Natural killer cell (primary cell): ENCODE results near the gene GTF3C2. TPM values are rescaled to one million over a fixed set of nuclear protein-coding genes. Genes with fewer than 3 reads are reported as not detected.

ENCODE experiments used
- ATAC-seq, 3 donors: fragments of 150-1000 bp in 2 of 3; fragments of 200-7000 bp in 1 of 3; cut with Tn5 transposase; 1 replicate in 1 of 3; 2 replicates in 2 of 3; pipeline ENCODE4 v1.10.0; 2021; ENCODE audit warnings: mild to moderate bottlenecking in 2 of 3, moderate library complexity in 2 of 3
- DNase-seq, 2 donors: peaks; one replicate each; pipeline versions ENCODE4 v3.0.0 to v3.0.0-alpha.2; 2013 to 2021; ENCODE audit warnings: mixed read lengths in 1 of 2
- H3K27ac ChIP-seq: one replicate; pipeline ENCODE4 v1.5.1; 2013; ENCODE audit warnings: mild to moderate bottlenecking, low read length
- H3K27me3 ChIP-seq: one replicate; pipeline ENCODE4 v1.6.1; 2013; ENCODE audit warnings: low read length; ENCODE audit not compliant: control insufficient read depth, insufficient read depth
- H3K36me3 ChIP-seq: one replicate; pipeline ENCODE4 v1.6.1; 2013; ENCODE audit warnings: low read length; ENCODE audit not compliant: control insufficient read depth, insufficient read depth
- H3K4me1 ChIP-seq: one replicate; pipeline ENCODE4 v1.6.1; 2013; ENCODE audit warnings: low read length; ENCODE audit not compliant: control insufficient read depth, insufficient read depth
- H3K4me3 ChIP-seq: one replicate; pipeline ENCODE4 v1.5.1; 2013; ENCODE audit warnings: low read length
- H3K9me3 ChIP-seq: one replicate; pipeline ENCODE4 v1.6.1; 2013; ENCODE audit warnings: low read length; ENCODE audit not compliant: control insufficient read depth, insufficient read depth
- H3K27ac Mint-ChIP-seq, 2 donors: one replicate each; pipeline ENCODE4 v1.8.0; 2022; ENCODE audit warnings: mild to moderate bottlenecking in 2 of 2, mixed read lengths in 2 of 2, moderate library complexity in 1 of 2
- H3K27me3 Mint-ChIP-seq, 2 donors: one replicate each; pipeline ENCODE4 v1.8.0; 2022; ENCODE audit warnings: low read depth in 2 of 2, mixed read lengths in 2 of 2
- H3K36me3 Mint-ChIP-seq: one replicate; pipeline ENCODE4 v1.8.0; 2022; ENCODE audit warnings: mixed read lengths
- H3K4me1 Mint-ChIP-seq, 2 donors: one replicate each; pipeline ENCODE4 v1.8.0; 2022; ENCODE audit warnings: mixed read lengths in 2 of 2
- H3K4me3 Mint-ChIP-seq: one replicate; pipeline ENCODE4 v1.8.0; 2022; ENCODE audit warnings: mild to moderate bottlenecking, moderate library complexity, mixed read lengths
- H3K9me3 Mint-ChIP-seq, 2 donors: one replicate each; pipeline ENCODE4 v1.8.0; 2022; ENCODE audit warnings: mixed read lengths in 2 of 2
- WGBS: methylation state at CpG from one replicate; pipeline ENCODE4 v1.1.7; 2013; ENCODE audit warnings: missing lambda C conversion rate; ENCODE audit not compliant: insufficient coverage; 5-methylcytosine and 5-hydroxymethylcytosine counted together
- intact Hi-C: fragments of 100-400 bp; cut with micrococcal nuclease; formaldehyde crosslinking; loops from one replicate; pipeline ENCODE4 v1.14.2; 2022
- total RNA-seq, 4 donors: library from RNA; stranded (reverse); fragments of 120-200 nt in 1 of 4; gene quantifications; one replicate each; pipeline versions ENCODE4 v1.2.3 to v1.2.4, GENCODE V29; 2013 to 2022
- TF ChIP-seq, protein P1 (sequence below): fragments of 200-600 bp; IDR thresholded peaks from one replicate; pipeline ENCODE4 v1.8.0; 2022; ENCODE audit warnings: antibody characterized with exemption

Gene GTF3C2
- total RNA-seq, 3 donors from 2014 or later (not counting 1 experiment from before 2014, with no cell fraction given): 56.1 to 68.7 (median 59.7) TPM

GRCh38 chr2:27314709-27315108 lies 41.9 kb downstream of the GTF3C2 start:
- 98% methylated on average over 9 of the region's 9 CpGs for WGBS
- Mint-ChIP-seq H3K4me1 (peaks cover 0 to 5% of the 10 kb centered on the region in 2 donors), H3K36me3 (no peaks in the 10 kb centered on the region), H3K9me3 (no peaks in the 10 kb centered on the region), H3K27ac (no peak overlapping the region), H3K27me3 (no peaks in the 10 kb centered on the region), H3K4me3 (no peak overlapping the region)
- TF ChIP-seq, protein P1, sequence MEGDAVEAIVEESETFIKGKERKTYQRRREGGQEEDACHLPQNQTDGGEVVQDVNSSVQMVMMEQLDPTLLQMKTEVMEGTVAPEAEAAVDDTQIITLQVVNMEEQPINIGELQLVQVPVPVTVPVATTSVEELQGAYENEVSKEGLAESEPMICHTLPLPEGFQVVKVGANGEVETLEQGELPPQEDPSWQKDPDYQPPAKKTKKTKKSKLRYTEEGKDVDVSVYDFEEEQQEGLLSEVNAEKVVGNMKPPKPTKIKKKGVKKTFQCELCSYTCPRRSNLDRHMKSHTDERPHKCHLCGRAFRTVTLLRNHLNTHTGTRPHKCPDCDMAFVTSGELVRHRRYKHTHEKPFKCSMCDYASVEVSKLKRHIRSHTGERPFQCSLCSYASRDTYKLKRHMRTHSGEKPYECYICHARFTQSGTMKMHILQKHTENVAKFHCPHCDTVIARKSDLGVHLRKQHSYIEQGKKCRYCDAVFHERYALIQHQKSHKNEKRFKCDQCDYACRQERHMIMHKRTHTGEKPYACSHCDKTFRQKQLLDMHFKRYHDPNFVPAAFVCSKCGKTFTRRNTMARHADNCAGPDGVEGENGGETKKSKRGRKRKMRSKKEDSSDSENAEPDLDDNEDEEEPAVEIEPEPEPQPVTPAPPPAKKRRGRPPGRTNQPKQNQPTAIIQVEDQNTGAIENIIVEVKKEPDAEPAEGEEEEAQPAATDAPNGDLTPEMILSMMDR: no peak
- no peak overlapping the region for H3K27ac ChIP-seq
- no peaks in the 10 kb centered on the region for H3K4me1 ChIP-seq
- H3K9me3 ChIP-seq: no peaks in the 10 kb centered on the region
- no peaks in the 10 kb centered on the region for H3K27me3 ChIP-seq
- H3K36me3 ChIP-seq: peaks cover 4% of the 10 kb centered on the region
- no peak overlapping the region for H3K4me3 ChIP-seq
- no peak for DNase-seq
- intact Hi-C loops: no loop called here
- ATAC-seq: no peak

- intact Hi-C loops: no loop called here
- no peaks in the 10 kb centered on the region for H3K27me3 ChIP-seq
- Mint-ChIP-seq H3K9me3 (no peaks in the 10 kb centered on the region), H3K36me3 (no peaks in the 10 kb centered on the region), H3K4me3 (no peak overlapping the region), H3K4me1 (peaks cover 0 to 5% of the 10 kb centered on the region in 2 donors), H3K27ac (no peak overlapping the region), H3K27me3 (no peaks in the 10 kb centered on the region)
- TF ChIP-seq, protein P1: no peak
- no peaks in the 10 kb centered on the region for H3K4me1 ChIP-seq
- WGBS: 92% methylated on average over 7 of the region's 8 CpGs
- DNase-seq (no peak), ATAC-seq (no peak)
- H3K9me3 ChIP-seq: no peaks in the 10 kb centered on the region
- peaks cover 4% of the 10 kb centered on the region for H3K36me3 ChIP-seq
- H3K4me3 ChIP-seq: no peak overlapping the region
- H3K27ac ChIP-seq: no peak overlapping the region
These were observed 42.5 kb downstream of the GTF3C2 start for GRCh38 chr2:27313882-27314645.

- H3K27ac Mint-ChIP-seq: no peak overlapping the region
- no peaks in the 10 kb centered on the region for H3K9me3 Mint-ChIP-seq
- peaks cover 4% of the 10 kb centered on the region for H3K36me3 ChIP-seq
- TF ChIP-seq, protein P1: no peak
- H3K4me3 Mint-ChIP-seq: no peak overlapping the region
- peaks cover 3% of the 10 kb centered on the region for H3K4me1 ChIP-seq
- H3K27me3 ChIP-seq: peaks cover 2% of the 10 kb centered on the region
- ATAC-seq (no peak), DNase-seq (no peak)
- no peaks in the 10 kb centered on the region for H3K9me3 ChIP-seq
- H3K27me3 Mint-ChIP-seq: no peaks in the 10 kb centered on the region
- H3K4me3 ChIP-seq: no peak overlapping the region
- intact Hi-C loops: no loop called here
- H3K36me3 Mint-ChIP-seq: no peaks in the 10 kb centered on the region
- 100% methylated on average over 3 of the region's 3 CpGs for WGBS
- peaks cover 0 to 6% of the 10 kb centered on the region in 2 donors for H3K4me1 Mint-ChIP-seq
- H3K27ac ChIP-seq: no peak overlapping the region
These were observed 44.4 kb downstream of the GTF3C2 start for GRCh38 chr2:27312152-27312551.

GRCh38 chr2:27309651-27310050 lies 46.9 kb downstream of the GTF3C2 start:
- H3K4me1 ChIP-seq: peaks cover 17% of the 10 kb centered on the region
- H3K27me3 Mint-ChIP-seq: peaks cover 5 to 6% of the 10 kb centered on the region in 2 donors
- no peaks in the 10 kb centered on the region for H3K9me3 Mint-ChIP-seq
- TF ChIP-seq, protein P1: no peak
- WGBS: 96% methylated on average over 6 of the region's 6 CpGs
- no peak overlapping the region for H3K27ac Mint-ChIP-seq
- H3K4me1 Mint-ChIP-seq: peaks cover 0 to 12% of the 10 kb centered on the region in 2 donors
- intact Hi-C loops: no loop called here
- H3K36me3 Mint-ChIP-seq: no peaks in the 10 kb centered on the region
- H3K4me3 ChIP-seq: no peak overlapping the region
- H3K27ac ChIP-seq: no peak overlapping the region
- no peaks in the 10 kb centered on the region for H3K9me3 ChIP-seq
- H3K27me3 ChIP-seq: peaks cover 11% of the 10 kb centered on the region
- peaks cover 4% of the 10 kb centered on the region for H3K36me3 ChIP-seq
- DNase-seq (no peak), ATAC-seq (no peak)
- no peak overlapping the region for H3K4me3 Mint-ChIP-seq
